HFFc6 (cell line): ENCODE measurements around the gene WWP2. TPM values are rescaled to one million over a fixed set of nuclear protein-coding genes. Genes with fewer than 3 reads are reported as not detected.

ENCODE experiments used
- DNase-seq: peaks from one replicate; pipeline ENCODE4 v3.0.0-alpha.2; 2018
- H3K27ac Mint-ChIP-seq: 2 replicates; pipeline ENCODE4 v1.8.0; 2020; ENCODE audit warnings: mild to moderate bottlenecking, mixed read lengths
- H3K27me3 Mint-ChIP-seq: 2 replicates; pipeline ENCODE4 v1.8.0; 2021; ENCODE audit warnings: mild to moderate bottlenecking, moderate library complexity, mixed read lengths; ENCODE audit not compliant: insufficient read depth
- H3K36me3 Mint-ChIP-seq: 2 replicates; pipeline ENCODE4 v1.8.0; 2021; ENCODE audit warnings: low read depth, mixed read lengths
- H3K4me1 Mint-ChIP-seq: 2 replicates; pipeline ENCODE4 v1.8.0; 2020; ENCODE audit warnings: low read depth, mixed read lengths
- H3K4me3 Mint-ChIP-seq: 2 replicates; pipeline ENCODE4 v1.8.0; 2020; ENCODE audit warnings: mild to moderate bottlenecking, moderate library complexity, mixed read lengths
- H3K9me3 Mint-ChIP-seq: 2 replicates; pipeline ENCODE4 v1.8.0; 2020; ENCODE audit warnings: mild to moderate bottlenecking, mixed read lengths
- CTCF ChIP-seq: fragments of 200-600 bp; sonication (generic); IDR thresholded peaks from 2 replicates; pipeline ENCODE4 v1.5.0; 2021; ENCODE audit warnings: antibody characterized with exemption, mild to moderate bottlenecking
- total RNA-seq, 6 experiments: library from RNA; stranded (reverse); fragmentation: NEBNext Ultra II Directional; extraction: Animal tissue kit (Norgen Biotek cat#: 25700); gene quantifications; 2 replicates in 1 of 6; 3 replicates in 5 of 6; pipeline ENCODE4 v1.2.3, GENCODE V29; 2021

Gene WWP2
- total RNA-seq, 6 experiments from 2014 or later: 24.6 to 33.9 (median 30.5) TPM

- Mint-ChIP-seq H3K36me3 (no peaks in the 10 kb centered on the region), H3K4me1 (peaks cover 27% of the 10 kb centered on the region), H3K27me3 (no peaks in the 10 kb centered on the region), H3K4me3 (no peak overlapping the region), H3K27ac (no peak overlapping the region; the same call in 1 of the 2 replicates), H3K9me3 (no peaks in the 10 kb centered on the region)
- no peak for TF ChIP-seq CTCF
- DNase-seq: no peak
Observed at GRCh38 chr16:69833357-69834282, 71.5 kb downstream of the WWP2 start.

GRCh38 chr16:69834807-69835466, 72.8 kb downstream of the WWP2 start:
- Mint-ChIP-seq H3K4me3 (no peak overlapping the region), H3K9me3 (no peaks in the 10 kb centered on the region), H3K27ac (no peak overlapping the region)

GRCh38 chr16:69836257-69836656, 74.1 kb downstream of the WWP2 start:
- H3K27ac Mint-ChIP-seq: no peak overlapping the region
- no peaks in the 10 kb centered on the region for H3K9me3 Mint-ChIP-seq
- no peak for DNase-seq
- TF ChIP-seq CTCF: no peak
- no peaks in the 10 kb centered on the region; the same call in 1 of the 2 replicates for H3K36me3 Mint-ChIP-seq
- peaks cover 16% of the 10 kb centered on the region for H3K4me1 Mint-ChIP-seq
- H3K27me3 Mint-ChIP-seq: no peaks in the 10 kb centered on the region
- no peak overlapping the region for H3K4me3 Mint-ChIP-seq

More at GRCh38 chr16:69834807-69835466, 72.8 kb downstream of the WWP2 start:
- Mint-ChIP-seq H3K4me1 (peaks cover 27% of the 10 kb centered on the region), H3K27me3 (no peaks in the 10 kb centered on the region), H3K36me3 (no peaks in the 10 kb centered on the region)
- no peak for TF ChIP-seq CTCF
- no peak for DNase-seq

GRCh38 chr16:69837380-69837779, 75.2 kb downstream of the WWP2 start:
- DNase-seq: no peak
- no peaks in the 10 kb centered on the region for H3K27me3 Mint-ChIP-seq
- peaks cover 8% of the 10 kb centered on the region for H3K4me1 Mint-ChIP-seq
- H3K36me3 Mint-ChIP-seq: no peaks in the 10 kb centered on the region; the same call in 1 of the 2 replicates
- no peak overlapping the region for H3K4me3 Mint-ChIP-seq
- H3K27ac Mint-ChIP-seq: no peak overlapping the region
- TF ChIP-seq CTCF: no peak
- H3K9me3 Mint-ChIP-seq: no peaks in the 10 kb centered on the region

- Mint-ChIP-seq H3K27ac (no peak overlapping the region), H3K4me1 (peaks cover 2% of the 10 kb centered on the region), H3K4me3 (no peak overlapping the region), H3K9me3 (no peaks in the 10 kb centered on the region), H3K27me3 (no peaks in the 10 kb centered on the region), H3K36me3 (peaks cover 5% of the 10 kb centered on the region; the same call in 1 of the 2 replicates)
- no peak for DNase-seq
- no peak for TF ChIP-seq CTCF
Observed at GRCh38 chr16:69838489-69838888, 76.4 kb downstream of the WWP2 start.
